WTC11 (cell line): Measurements from ENCODE around the gene CACNA2D4. TPM values are rescaled to one million over a fixed set of nuclear protein-coding genes. Genes with fewer than 3 reads are reported as not detected.
A peak's percentile ranks its signal among the peaks of the same experiment; 100 is the strongest.

ENCODE experiments used
- ATAC-seq: fragments of 200-7000 bp; cut with Tn5 transposase; 2 replicates; pipeline ENCODE4 v1.10.0; 2021; ENCODE audit warnings: mild to moderate bottlenecking, moderate library complexity
- CTCF ChIA-PET: fragments of 300-600 bp; sonication (Branson Sonifier 250); formaldehyde crosslinking; loops from one replicate; lab custom pipeline; 2021; ENCODE audit warnings: antibody characterized with exemption; lab: Charles Lee
- POLR2A ChIA-PET: fragments of 350-600 bp; sonication (Branson Sonifier 250); formaldehyde crosslinking; loops from one replicate; lab custom pipeline; 2021; ENCODE audit warnings: antibody characterized with exemption; lab: Charles Lee
- DNase-seq: peaks from one replicate; pipeline ENCODE4 v3.0.0; 2021; ENCODE audit warnings: low spot score
- H3K27ac Mint-ChIP-seq: 2 replicates; pipeline ENCODE4 v1.8.0; 2021; ENCODE audit warnings: mixed read lengths
- H3K27me3 Mint-ChIP-seq: 2 replicates; pipeline ENCODE4 v1.8.0; 2021; ENCODE audit warnings: low read depth, mild to moderate bottlenecking, moderate library complexity, mixed read lengths
- H3K36me3 Mint-ChIP-seq: 2 replicates; pipeline ENCODE4 v1.8.0; 2021; ENCODE audit warnings: mixed read lengths
- H3K4me1 Mint-ChIP-seq: 2 replicates; pipeline ENCODE4 v1.8.0; 2022; ENCODE audit warnings: mixed read lengths
- H3K4me3 Mint-ChIP-seq: 2 replicates; pipeline ENCODE4 v1.8.0; 2021; ENCODE audit warnings: mild to moderate bottlenecking, moderate library complexity, mixed read lengths
- H3K9me3 Mint-ChIP-seq: 2 replicates; pipeline ENCODE4 v1.8.0; 2021; ENCODE audit warnings: mixed read lengths
- CBFB ChIP-seq: sonication (generic); formaldehyde crosslinking; IDR thresholded peaks from 2 replicates; pipeline ENCODE4 v1.8.1; 2022; ENCODE audit warnings: mild to moderate bottlenecking, low read depth, missing genetic modification reagents
- CREM ChIP-seq: sonication (generic); formaldehyde crosslinking; IDR thresholded peaks from 2 replicates; pipeline ENCODE4 v1.8.1; 2022; ENCODE audit warnings: mild to moderate bottlenecking, missing genetic modification reagents, moderate library complexity
- ETV6 ChIP-seq: sonication (generic); formaldehyde crosslinking; IDR thresholded peaks from 2 replicates; pipeline ENCODE4 v1.8.1; 2022; ENCODE audit warnings: mild to moderate bottlenecking, missing genetic modification reagents
- GABPB1 ChIP-seq: sonication (generic); formaldehyde crosslinking; IDR thresholded peaks from 2 replicates; pipeline ENCODE4 v1.8.1; 2023; ENCODE audit warnings: mild to moderate bottlenecking, missing genetic modification reagents
- JAZF1 ChIP-seq: fragments of 250-450 bp; sonication (Bioruptor Pico); IDR thresholded peaks from 2 replicates; pipeline ENCODE4 v1.9.0; 2021; ENCODE audit warnings: moderate library complexity, mild to moderate bottlenecking, inconsistent platforms
- MAX ChIP-seq: sonication (generic); formaldehyde crosslinking; IDR thresholded peaks from 2 replicates; pipeline ENCODE4 v1.8.0; 2022; ENCODE audit warnings: mild to moderate bottlenecking, missing genetic modification reagents
- NFYB ChIP-seq: sonication (generic); formaldehyde crosslinking; conservative IDR thresholded peaks from 2 replicates; pipeline ENCODE4 v1.8.0; 2022; ENCODE audit warnings: low read depth, missing genetic modification reagents
- NR3C1 ChIP-seq: sonication (generic); formaldehyde crosslinking; conservative IDR thresholded peaks from 2 replicates; pipeline ENCODE4 v1.8.1; 2023; ENCODE audit warnings: low read depth, mild to moderate bottlenecking, missing genetic modification reagents
- SP1 ChIP-seq: sonication (generic); formaldehyde crosslinking; conservative IDR thresholded peaks from 2 replicates; pipeline ENCODE4 v1.8.1; 2022; ENCODE audit warnings: missing genetic modification reagents
- STAT6 ChIP-seq: sonication (generic); formaldehyde crosslinking; conservative IDR thresholded peaks from 2 replicates; pipeline ENCODE4 v1.8.1; 2023; ENCODE audit warnings: mild to moderate bottlenecking, low read depth, missing genetic modification reagents, moderate library complexity
- ZNF121 ChIP-seq: sonication (generic); formaldehyde crosslinking; IDR thresholded peaks from 2 replicates; pipeline ENCODE4 v1.8.0; 2023; ENCODE audit warnings: missing genetic modification reagents
- ZNF317 ChIP-seq: sonication (generic); formaldehyde crosslinking; IDR thresholded peaks from 2 replicates; pipeline ENCODE4 v1.8.1; 2023; ENCODE audit warnings: low read depth, mild to moderate bottlenecking, moderate library complexity, missing genetic modification reagents, borderline replicate concordance
- total RNA-seq: library from RNA; stranded (reverse); gene quantifications from 3 replicates; pipeline ENCODE4 v1.2.3, GENCODE V29; 2021
- TF ChIP-seq, protein P1 (sequence below): sonication (generic); formaldehyde crosslinking; IDR thresholded peaks from 2 replicates; pipeline ENCODE4 v1.8.1; 2023; ENCODE audit warnings: mild to moderate bottlenecking, moderate library complexity, missing genetic modification reagents
- TF ChIP-seq, protein P2 (sequence below): sonication (generic); formaldehyde crosslinking; IDR thresholded peaks from 2 replicates; pipeline ENCODE4 v1.8.0; 2022; ENCODE audit warnings: mild to moderate bottlenecking, missing genetic modification reagents
- TF ChIP-seq, protein P3 (sequence below): fragments of 250-450 bp; sonication (Bioruptor Pico); conservative IDR thresholded peaks from 2 replicates; pipeline ENCODE4 v1.9.0; 2021; ENCODE audit warnings: mild to moderate bottlenecking
- TF ChIP-seq, protein P4 (sequence below): sonication (generic); formaldehyde crosslinking; IDR thresholded peaks from 2 replicates; pipeline ENCODE4 v1.8.1; 2022; ENCODE audit warnings: low read depth, missing genetic modification reagents, borderline replicate concordance
- TF ChIP-seq, protein P5 (sequence below): sonication (generic); formaldehyde crosslinking; IDR thresholded peaks from 2 replicates; pipeline ENCODE4 v1.8.1; 2023; ENCODE audit warnings: mild to moderate bottlenecking, missing genetic modification reagents
- TF ChIP-seq, protein P6 (sequence below): fragments of 250-450 bp; sonication (Bioruptor Pico); IDR thresholded peaks from 2 replicates; pipeline ENCODE4 v1.9.0; 2021; ENCODE audit warnings: moderate library complexity, mild to moderate bottlenecking, inconsistent platforms, borderline replicate concordance
- TF ChIP-seq, protein P7 (sequence below): fragments of 250-450 bp; sonication (Bioruptor Pico); IDR thresholded peaks from 2 replicates; pipeline ENCODE4 v2.1.2; 2022; ENCODE audit warnings: mild to moderate bottlenecking, moderate library complexity

The CACNA2D4 gene
- total RNA-seq, 1 experiment from 2014 or later: 0.04 TPM

DNA sequence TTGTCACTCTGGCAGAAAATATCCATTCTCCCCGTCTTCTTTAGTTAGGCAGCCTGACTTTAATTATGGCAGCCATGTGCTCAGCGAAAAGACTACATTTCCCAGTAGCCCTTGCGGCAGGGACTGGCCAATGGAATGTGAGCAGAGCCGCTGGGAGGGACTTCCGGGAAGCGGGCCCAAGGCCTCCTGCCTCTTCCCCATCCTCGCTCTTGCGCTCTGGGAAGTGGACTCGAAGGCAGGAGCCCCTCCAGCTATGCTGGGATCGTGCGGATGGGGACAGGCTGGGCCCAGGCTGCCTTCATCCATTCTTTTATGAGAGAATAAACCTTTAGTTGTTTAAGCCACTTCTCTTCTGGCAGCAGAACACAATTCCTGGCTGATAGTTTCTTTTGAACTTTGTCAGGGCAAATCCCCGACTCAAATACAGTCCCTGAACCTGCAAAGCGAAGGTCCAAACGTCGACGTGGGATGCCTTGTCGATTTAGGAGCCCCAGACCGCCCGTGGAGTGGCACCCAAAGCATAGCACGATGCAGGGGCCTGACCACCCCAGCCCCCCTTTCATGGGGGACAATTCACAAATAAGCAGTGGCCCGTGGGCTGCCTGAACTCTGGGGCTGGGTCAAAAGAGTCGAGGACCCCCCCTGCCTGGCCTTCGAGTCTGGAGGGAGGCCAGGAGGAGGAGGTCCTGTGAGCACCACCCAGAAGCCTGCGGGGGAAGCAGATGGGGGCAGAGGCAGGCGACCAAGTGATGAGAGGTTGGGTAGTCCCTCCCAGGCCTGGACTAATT, 113.7 kb downstream of the CACNA2D4 start:
- no peak overlapping the region; the same call in 1 of the 2 replicates for H3K4me3 Mint-ChIP-seq
- TF ChIP-seq, protein P1, sequence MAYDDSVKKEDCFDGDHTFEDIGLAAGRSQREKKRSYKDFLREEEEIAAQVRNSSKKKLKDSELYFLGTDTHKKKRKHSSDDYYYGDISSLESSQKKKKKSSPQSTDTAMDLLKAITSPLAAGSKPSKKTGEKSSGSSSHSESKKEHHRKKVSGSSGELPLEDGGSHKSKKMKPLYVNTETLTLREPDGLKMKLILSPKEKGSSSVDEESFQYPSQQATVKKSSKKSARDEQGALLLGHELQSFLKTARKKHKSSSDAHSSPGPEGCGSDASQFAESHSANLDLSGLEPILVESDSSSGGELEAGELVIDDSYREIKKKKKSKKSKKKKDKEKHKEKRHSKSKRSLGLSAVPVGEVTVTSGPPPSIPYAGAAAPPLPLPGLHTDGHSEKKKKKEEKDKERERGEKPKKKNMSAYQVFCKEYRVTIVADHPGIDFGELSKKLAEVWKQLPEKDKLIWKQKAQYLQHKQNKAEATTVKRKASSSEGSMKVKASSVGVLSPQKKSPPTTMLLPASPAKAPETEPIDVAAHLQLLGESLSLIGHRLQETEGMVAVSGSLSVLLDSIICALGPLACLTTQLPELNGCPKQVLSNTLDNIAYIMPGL (CRISPR knock-in tag): no peak
- TF ChIP-seq, protein P2, sequence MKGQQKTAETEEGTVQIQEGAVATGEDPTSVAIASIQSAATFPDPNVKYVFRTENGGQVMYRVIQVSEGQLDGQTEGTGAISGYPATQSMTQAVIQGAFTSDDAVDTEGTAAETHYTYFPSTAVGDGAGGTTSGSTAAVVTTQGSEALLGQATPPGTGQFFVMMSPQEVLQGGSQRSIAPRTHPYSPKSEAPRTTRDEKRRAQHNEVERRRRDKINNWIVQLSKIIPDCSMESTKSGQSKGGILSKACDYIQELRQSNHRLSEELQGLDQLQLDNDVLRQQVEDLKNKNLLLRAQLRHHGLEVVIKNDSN: 0 out of 2 replicates have a peak, but pooled peaks have one; percentile 14
- TF ChIP-seq NFYB (peak; percentile 74), SP1 (CRISPR knock-in tag) (0 out of 2 replicates have a peak, but pooled peaks have one; percentile 37), GABPB1 (CRISPR knock-in tag) (0 out of 2 replicates have a peak, but pooled peaks have one; percentile 26), JAZF1 (CRISPR knock-in tag) (no peak), CREM (0 out of 2 replicates have a peak, but pooled peaks have one; percentile 32), MAX (CRISPR knock-in tag) (peak; percentile 91), ETV6 (CRISPR knock-in tag) (peak; percentile 87), ZNF121 (CRISPR knock-in tag) (peak; percentile 32; the same call in 1 of the 2 replicates)
- TF ChIP-seq, protein P3, sequence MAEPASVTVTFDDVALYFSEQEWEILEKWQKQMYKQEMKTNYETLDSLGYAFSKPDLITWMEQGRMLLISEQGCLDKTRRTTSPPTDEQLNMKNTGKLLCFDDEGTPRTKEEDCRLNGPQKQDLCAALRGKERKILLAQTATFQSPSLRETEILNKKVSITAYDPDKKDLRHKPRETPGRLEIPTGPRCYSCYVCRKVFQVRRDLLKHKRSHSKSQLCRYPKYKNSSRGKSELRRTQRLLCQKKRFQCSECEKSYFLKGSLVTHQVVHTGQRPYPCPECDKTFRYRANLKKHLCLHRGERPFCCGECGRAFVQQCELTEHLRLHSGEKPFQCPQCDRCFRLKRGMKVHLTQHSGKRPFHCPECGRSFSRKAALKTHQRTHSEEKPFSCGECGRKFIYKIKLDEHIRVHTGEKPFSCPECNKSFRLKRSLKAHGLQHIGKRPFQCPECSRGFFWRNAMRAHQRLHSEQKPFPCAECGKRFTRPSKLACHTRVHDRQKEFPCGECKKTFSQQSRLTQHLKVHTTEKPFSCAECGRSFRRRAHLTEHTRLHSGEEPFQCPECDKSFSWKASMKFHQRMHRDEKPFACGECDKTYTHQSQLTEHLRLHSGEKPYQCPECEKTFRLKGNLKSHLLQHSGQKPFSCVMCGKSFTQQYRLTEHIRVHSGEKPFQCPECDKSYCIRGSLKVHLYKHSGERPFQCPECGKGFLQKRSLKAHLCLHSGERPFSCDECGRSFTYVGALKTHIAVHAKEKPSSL (CRISPR knock-in tag): no peak

GRCh38 chr12:1803736-1804135, 114.7 kb downstream of the CACNA2D4 start:
- no peaks in the 10 kb centered on the region for H3K36me3 Mint-ChIP-seq
- H3K4me1 Mint-ChIP-seq: 0 out of 2 replicates have a peak, but pooled peaks cover 3% of the 10 kb centered on the region
- H3K4me3 Mint-ChIP-seq: no peak overlapping the region
- no peaks in the 10 kb centered on the region; the same call in 1 of the 2 replicates for H3K27me3 Mint-ChIP-seq
- ChIA-PET POLR2A (no interaction called here), CTCF (no interaction called here)
- no peak for DNase-seq
- H3K27ac Mint-ChIP-seq: no peak overlapping the region
- 0 out of 2 replicates have a peak, but pooled peaks cover 3% of the 10 kb centered on the region for H3K9me3 Mint-ChIP-seq
- no peak for ATAC-seq
- TF ChIP-seq, protein P4, sequence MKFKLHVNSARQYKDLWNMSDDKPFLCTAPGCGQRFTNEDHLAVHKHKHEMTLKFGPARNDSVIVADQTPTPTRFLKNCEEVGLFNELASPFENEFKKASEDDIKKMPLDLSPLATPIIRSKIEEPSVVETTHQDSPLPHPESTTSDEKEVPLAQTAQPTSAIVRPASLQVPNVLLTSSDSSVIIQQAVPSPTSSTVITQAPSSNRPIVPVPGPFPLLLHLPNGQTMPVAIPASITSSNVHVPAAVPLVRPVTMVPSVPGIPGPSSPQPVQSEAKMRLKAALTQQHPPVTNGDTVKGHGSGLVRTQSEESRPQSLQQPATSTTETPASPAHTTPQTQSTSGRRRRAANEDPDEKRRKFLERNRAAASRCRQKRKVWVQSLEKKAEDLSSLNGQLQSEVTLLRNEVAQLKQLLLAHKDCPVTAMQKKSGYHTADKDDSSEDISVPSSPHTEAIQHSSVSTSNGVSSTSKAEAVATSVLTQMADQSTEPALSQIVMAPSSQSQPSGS (CRISPR knock-in tag): no peak
- TF ChIP-seq NFYB (no peak), STAT6 (no peak), CBFB (CRISPR knock-in tag) (no peak), NR3C1 (no peak), ZNF317 (CRISPR knock-in tag) (no peak)
- TF ChIP-seq, protein P5, sequence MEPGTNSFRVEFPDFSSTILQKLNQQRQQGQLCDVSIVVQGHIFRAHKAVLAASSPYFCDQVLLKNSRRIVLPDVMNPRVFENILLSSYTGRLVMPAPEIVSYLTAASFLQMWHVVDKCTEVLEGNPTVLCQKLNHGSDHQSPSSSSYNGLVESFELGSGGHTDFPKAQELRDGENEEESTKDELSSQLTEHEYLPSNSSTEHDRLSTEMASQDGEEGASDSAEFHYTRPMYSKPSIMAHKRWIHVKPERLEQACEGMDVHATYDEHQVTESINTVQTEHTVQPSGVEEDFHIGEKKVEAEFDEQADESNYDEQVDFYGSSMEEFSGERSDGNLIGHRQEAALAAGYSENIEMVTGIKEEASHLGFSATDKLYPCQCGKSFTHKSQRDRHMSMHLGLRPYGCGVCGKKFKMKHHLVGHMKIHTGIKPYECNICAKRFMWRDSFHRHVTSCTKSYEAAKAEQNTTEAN (CRISPR knock-in tag): no peak
- TF ChIP-seq, protein P6, sequence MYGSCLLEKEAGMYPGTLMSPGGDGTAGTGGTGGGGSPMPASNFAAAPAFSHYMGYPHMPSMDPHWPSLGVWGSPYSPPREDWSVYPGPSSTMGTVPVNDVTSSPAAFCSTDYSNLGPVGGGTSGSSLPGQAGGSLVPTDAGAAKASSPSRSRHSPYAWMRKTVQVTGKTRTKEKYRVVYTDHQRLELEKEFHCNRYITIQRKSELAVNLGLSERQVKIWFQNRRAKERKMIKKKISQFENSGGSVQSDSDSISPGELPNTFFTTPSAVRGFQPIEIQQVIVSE: no peak
- TF ChIP-seq, protein P7, sequence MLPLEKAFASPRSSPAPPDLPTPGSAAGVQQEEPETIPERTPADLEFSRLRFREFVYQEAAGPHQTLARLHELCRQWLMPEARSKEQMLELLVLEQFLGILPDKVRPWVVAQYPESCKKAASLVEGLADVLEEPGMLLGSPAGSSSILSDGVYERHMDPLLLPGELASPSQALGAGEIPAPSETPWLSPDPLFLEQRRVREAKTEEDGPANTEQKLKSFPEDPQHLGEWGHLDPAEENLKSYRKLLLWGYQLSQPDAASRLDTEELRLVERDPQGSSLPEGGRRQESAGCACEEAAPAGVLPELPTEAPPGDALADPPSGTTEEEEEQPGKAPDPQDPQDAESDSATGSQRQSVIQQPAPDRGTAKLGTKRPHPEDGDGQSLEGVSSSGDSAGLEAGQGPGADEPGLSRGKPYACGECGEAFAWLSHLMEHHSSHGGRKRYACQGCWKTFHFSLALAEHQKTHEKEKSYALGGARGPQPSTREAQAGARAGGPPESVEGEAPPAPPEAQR (CRISPR knock-in tag): no peak

More for the DNA sequence above, 113.7 kb downstream of the CACNA2D4 start:
- no peak overlapping the region for H3K27ac Mint-ChIP-seq
- POLR2A ChIA-PET: no interaction called here
- H3K4me1 Mint-ChIP-seq: peaks cover 6% of the 10 kb centered on the region; the same call in 1 of the 2 replicates
- no peaks in the 10 kb centered on the region for H3K36me3 Mint-ChIP-seq
- peak; percentile 89 for ATAC-seq
- no peaks in the 10 kb centered on the region for H3K27me3 Mint-ChIP-seq
- H3K9me3 Mint-ChIP-seq: 0 out of 2 replicates have a peak, but pooled peaks cover 3% of the 10 kb centered on the region
- CTCF ChIA-PET: interaction anchor here (0.6 to 0.9 kb wide), 2 partner anchors 117 to 135 kb away, joined by 4 read pairs; no protein-coding TSS in a partner anchor
- DNase-seq: peak; percentile 88
